ENCODE measurements around the gene KCNH8.

KCNH8 gene

GRCh38 chr3:19392150-19392549, 243.8 kb downstream of the KCNH8 start:
- no peak for DNase-seq

GRCh38 chr3:19394946-19395345, 246.6 kb downstream of the KCNH8 start:
- no peak for DNase-seq

- no peak for DNase-seq
Measured at GRCh38 chr3:19396726-19397125, 248.4 kb downstream of the KCNH8 start.

GRCh38 chr3:19399356-19399755, 251.0 kb downstream of the KCNH8 start:
- DNase-seq: no peak

GRCh38 chr3:19399836-19400235, 251.5 kb downstream of the KCNH8 start:
- no peak for DNase-seq

GRCh38 chr3:19420159-19420558, 271.8 kb downstream of the KCNH8 start:
- DNase-seq: no peak

GRCh38 chr3:19425825-19426224, 277.5 kb downstream of the KCNH8 start:
- DNase-seq: no peak

GRCh38 chr3:19427422-19428149, 279.3 kb downstream of the KCNH8 start:
- DNase-seq: no peak

- DNase-seq: no peak
Measured at GRCh38 chr3:19428729-19429128, 280.4 kb downstream of the KCNH8 start.

- DNase-seq: no peak
Measured at GRCh38 chr3:19432669-19433068, 284.4 kb downstream of the KCNH8 start.

- no peak for DNase-seq
Measured at GRCh38 chr3:19436746-19437145, 288.4 kb downstream of the KCNH8 start.

- no peak for DNase-seq
Measured at GRCh38 chr3:19439944-19440343, 291.6 kb downstream of the KCNH8 start.

- DNase-seq: no peak
Measured at GRCh38 chr3:19446138-19446537, 297.8 kb downstream of the KCNH8 start.

GRCh38 chr3:19446687-19447086, 298.4 kb downstream of the KCNH8 start:
- no peak for DNase-seq

- DNase-seq: no peak
Measured at GRCh38 chr3:19455546-19455945, 307.2 kb downstream of the KCNH8 start.

GRCh38 chr3:19456738-19457137, 308.4 kb downstream of the KCNH8 start:
- no peak for DNase-seq

GRCh38 chr3:19457449-19457848, 309.1 kb downstream of the KCNH8 start:
- no peak for DNase-seq

GRCh38 chr3:19467761-19468160, 319.5 kb downstream of the KCNH8 start:
- no peak for DNase-seq

- no peak for DNase-seq
Measured at GRCh38 chr3:19471138-19471537, 322.8 kb downstream of the KCNH8 start.

GRCh38 chr3:19473971-19474580, 325.8 kb downstream of the KCNH8 start:
- DNase-seq: no peak

- DNase-seq: no peak
Measured at GRCh38 chr3:19476281-19476680, 328.0 kb downstream of the KCNH8 start.

GRCh38 chr3:19485267-19485666, 337.0 kb downstream of the KCNH8 start:
- DNase-seq: no peak

- no peak for DNase-seq
Measured at GRCh38 chr3:19487386-19487785, 339.1 kb downstream of the KCNH8 start.

- no peak for DNase-seq
Measured at GRCh38 chr3:19488939-19489338, 340.6 kb downstream of the KCNH8 start.

- DNase-seq: no peak
Measured at GRCh38 chr3:19489936-19490335, 341.6 kb downstream of the KCNH8 start.

All from NCI-H1930 (cell line).